Ishikawa (cell line): Measurements from ENCODE around the gene UQCC2.

Experiments used
- EGR1 ChIP-seq: IDR thresholded peaks from 2 replicates; pipeline ENCODE4 v1.6.1; 2012
- EP300 ChIP-seq: IDR thresholded peaks from 2 replicates; pipeline ENCODE4 v1.6.1; 2012; ENCODE audit warnings: borderline replicate concordance
- RAD21 ChIP-seq: IDR thresholded peaks from 2 replicates; pipeline ENCODE4 v1.6.1; 2012; ENCODE audit warnings: low read depth
- YY1 ChIP-seq: IDR thresholded peaks from 2 replicates; pipeline ENCODE4 v1.6.1; 2012; ENCODE audit warnings: low read depth

DNA sequence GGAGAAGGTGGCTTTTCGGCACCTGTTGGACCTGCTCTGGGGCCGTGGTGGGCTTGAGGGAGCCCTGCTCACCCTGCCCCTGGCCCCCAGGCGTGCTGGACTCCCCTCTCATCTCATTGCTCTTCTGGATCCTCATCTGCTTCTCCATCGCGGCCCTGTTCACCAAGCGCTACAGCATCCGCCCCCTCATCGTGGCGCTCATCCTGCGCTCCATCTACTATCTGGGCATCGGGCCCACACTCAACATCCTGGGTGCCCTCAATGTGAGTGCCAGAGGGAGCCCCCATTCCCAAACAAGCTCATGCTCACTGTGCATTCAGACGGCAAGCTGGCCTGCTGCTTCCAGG is 22.4 kb downstream of the UQCC2 start:
- TF ChIP-seq EP300 (no peak), YY1 (no peak), RAD21 (no peak), EGR1 (no peak)
